ENCODE measurements around the gene DHX30.
A peak's percentile ranks its signal among the peaks of the same experiment; 100 is the strongest.
"Not testable (repeated sequence)": the region's sequence is repeated elsewhere in the genome, so short reads cannot be mapped to it uniquely, and the experiment has no call there.

DHX30 gene, protein sequence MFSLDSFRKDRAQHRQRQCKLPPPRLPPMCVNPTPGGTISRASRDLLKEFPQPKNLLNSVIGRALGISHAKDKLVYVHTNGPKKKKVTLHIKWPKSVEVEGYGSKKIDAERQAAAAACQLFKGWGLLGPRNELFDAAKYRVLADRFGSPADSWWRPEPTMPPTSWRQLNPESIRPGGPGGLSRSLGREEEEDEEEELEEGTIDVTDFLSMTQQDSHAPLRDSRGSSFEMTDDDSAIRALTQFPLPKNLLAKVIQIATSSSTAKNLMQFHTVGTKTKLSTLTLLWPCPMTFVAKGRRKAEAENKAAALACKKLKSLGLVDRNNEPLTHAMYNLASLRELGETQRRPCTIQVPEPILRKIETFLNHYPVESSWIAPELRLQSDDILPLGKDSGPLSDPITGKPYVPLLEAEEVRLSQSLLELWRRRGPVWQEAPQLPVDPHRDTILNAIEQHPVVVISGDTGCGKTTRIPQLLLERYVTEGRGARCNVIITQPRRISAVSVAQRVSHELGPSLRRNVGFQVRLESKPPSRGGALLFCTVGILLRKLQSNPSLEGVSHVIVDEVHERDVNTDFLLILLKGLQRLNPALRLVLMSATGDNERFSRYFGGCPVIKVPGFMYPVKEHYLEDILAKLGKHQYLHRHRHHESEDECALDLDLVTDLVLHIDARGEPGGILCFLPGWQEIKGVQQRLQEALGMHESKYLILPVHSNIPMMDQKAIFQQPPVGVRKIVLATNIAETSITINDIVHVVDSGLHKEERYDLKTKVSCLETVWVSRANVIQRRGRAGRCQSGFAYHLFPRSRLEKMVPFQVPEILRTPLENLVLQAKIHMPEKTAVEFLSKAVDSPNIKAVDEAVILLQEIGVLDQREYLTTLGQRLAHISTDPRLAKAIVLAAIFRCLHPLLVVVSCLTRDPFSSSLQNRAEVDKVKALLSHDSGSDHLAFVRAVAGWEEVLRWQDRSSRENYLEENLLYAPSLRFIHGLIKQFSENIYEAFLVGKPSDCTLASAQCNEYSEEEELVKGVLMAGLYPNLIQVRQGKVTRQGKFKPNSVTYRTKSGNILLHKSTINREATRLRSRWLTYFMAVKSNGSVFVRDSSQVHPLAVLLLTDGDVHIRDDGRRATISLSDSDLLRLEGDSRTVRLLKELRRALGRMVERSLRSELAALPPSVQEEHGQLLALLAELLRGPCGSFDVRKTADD

DNA sequence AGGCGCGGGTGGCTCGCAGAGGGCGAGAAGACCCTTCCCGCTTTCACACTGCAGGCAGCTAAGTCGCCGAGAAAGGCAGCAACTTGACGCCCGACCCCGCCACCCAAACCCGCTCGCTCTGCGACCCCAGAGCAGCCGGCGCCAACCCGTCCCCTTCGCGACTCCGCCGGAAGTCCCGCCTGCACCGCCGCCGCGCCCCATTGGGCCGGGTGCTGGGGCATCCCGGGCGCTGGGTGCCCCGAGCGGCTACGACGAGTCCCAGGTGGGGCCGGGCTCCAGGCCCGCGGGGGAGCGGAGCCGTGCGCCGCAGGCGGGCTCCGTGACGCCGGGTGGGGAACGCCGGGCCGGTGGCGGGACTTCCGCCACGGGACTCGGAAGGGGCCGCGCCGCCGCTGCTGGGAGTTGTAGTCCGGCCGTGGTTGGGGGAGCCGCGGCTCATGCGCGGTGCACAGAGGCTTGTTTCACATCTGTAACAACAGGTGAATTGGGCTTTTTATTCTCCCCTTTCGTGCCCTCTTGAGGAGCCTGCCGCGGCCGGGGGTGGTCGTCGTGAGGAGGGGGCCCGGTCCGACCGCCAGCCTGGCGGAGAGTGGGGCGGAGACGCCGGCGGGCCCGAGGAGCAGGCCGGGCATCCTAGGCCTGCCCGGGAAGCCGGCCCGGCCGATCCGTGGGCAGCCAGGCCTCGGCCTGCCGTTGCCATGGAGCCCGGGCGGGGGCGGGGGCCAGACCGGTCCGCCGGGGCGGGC is at the start of gene DHX30:
Gene DHX30 (plus strand): TSS at position 405 of the 746 bp plus-strand sequence. CDS start 7,546 bp downstream, outside the sequence.
- peak; percentile 83 for DNase-seq

DNA sequence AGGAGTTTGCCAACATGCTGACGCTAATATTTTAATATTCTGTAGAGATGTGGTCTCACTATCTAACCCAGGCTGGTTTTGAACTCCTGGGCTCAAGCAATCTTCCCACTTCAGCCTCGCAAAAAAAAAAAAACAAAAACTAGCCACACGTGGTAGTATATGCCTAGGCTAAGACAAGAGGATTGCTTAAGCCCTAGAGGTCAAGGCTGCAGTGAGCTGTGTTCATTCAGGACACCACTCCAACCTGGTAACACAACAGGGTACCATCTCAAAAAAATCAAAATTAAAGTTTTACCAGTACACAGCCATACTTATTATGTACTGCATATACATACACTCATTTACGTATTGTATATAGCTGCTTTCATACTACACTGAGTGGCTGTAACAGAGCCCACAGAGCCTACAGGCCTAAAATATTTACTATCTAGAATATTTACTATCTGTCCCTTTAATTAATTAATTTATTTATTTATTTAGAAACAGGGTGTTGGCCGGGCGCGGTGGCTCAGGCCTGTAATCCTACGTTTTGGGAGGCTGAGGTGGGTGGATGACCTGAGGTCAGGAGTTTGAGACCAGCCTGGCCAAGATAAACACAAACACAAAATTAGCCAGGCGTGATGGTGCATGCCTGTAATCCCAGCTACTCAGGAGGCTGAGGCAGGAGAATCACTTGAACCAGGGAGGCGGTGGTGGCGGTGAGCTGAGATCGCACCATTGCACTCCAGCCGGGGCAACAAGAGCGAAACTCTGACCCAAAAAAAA is 44.5 kb upstream of the DHX30 start:
- no peak for DNase-seq

DNA sequence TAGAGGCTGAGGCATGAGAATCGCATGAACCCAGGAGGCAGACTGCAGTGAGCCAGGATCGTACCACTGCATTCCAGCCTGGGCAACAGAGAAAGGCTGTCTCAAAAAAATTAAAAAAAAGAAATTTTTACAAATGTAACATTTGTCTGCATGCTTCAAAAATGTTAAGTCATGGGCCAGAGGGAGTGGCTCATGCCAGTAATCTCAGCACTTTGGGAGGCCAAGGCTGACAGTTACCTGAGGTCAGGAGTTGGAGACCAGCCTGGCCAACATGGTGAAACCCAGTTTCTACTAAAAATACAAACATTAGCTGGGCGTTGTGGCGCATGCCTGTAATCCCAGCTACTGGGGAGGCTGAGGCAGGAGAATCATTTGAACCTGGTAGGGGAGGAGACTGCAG is 42.7 kb upstream of the DHX30 start:
- not testable (repeated sequence) for DNase-seq

DNA sequence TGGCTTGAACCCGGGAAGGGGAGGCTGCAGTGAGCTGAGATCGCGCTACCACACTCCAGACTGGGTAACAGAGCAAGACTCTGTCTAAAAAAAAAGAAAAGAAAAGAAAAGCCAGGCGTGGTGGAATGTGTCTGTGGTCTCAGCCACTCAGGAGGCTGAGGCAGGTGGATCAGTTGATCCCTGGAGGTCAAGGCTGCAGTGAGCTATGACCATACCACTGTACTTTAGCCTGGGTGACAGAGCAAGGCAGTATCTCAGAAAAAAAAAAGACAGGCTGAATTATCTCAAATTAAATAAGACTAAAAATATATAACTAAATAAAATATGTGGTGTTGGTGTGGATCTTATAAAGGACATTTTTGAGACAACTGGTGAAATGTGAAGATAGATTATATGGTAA is 41.9 kb upstream of the DHX30 start:
- no peak for DNase-seq

DNA sequence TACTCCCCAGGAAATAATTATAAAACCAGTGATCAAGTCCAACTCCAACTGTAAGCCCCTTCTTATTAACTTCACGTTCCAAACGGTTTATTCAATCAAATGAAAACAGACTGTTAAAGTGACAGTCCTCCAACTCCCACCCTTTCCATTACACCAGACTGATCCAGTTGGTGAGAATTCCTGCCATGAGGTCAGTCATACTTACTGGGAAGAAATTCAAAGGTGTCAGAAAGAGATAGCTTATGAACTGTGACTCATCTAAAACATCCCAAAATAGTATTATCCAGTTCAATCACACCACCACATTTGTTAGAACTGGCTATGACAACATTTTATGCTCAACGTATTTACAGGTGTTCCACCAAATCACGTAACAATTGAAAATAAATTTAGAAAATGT is 40.7 kb upstream of the DHX30 start:
- DNase-seq, result no peak

DNA sequence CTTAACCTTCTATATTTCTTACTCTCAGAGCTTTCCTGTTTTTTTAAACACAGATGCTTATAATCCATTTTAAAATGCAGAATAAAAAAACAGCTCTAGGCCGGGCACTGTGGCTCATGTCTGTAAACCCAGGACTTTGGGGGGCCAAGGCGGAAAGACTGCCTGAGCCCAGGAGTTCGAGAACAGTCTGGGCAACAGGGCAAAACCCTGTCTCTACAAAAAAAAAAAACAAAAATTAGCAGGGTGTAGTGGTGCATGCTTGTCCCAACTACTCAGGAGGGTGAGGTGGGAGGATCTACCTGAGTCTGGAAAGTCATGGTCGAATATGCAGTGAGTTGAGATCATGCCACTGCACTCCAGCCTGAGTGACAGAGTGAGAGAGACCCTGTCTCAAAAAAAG is 36.8 kb upstream of the DHX30 start:
- no peak for DNase-seq

DNA sequence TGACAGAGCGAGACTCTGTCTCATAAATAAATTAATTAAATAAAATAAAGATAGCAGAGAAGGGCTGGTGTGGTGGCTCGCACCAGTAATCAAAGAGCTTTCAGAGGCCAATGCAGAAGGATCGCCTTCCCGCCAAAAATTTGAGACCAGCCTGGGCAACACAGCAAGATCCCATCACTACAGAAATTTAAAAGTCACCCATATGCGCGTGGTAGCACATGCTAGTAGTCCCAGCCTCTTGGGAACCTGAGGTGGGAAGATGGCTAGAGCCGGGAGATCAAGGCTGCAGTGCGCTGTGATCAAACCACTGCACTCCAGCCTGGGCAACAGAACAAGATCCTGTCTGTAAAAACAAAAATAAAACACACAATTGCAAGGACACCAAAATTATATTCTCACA is 30.9 kb upstream of the DHX30 start:
- DNase-seq, result no peak

DNA sequence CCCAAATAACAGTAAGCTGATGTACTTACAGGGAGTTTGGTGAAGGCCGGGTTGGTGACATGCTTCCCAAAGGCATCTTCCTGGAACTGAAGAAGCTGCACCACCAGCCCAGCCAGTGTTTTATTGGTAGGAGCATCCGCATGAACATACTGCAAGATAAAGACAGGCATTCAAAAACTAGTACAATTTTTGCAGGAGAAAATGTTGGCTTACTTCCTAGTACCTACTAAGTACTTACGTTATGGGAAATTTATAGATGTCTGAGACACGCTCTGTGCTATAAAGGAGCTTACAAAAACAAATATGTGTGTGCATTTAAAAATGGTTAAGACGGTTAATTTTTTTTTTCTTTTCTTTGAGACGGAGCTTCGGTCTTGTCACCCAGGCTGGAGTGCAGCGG is 30.1 kb upstream of the DHX30 start:
- no peak for DNase-seq

DNA sequence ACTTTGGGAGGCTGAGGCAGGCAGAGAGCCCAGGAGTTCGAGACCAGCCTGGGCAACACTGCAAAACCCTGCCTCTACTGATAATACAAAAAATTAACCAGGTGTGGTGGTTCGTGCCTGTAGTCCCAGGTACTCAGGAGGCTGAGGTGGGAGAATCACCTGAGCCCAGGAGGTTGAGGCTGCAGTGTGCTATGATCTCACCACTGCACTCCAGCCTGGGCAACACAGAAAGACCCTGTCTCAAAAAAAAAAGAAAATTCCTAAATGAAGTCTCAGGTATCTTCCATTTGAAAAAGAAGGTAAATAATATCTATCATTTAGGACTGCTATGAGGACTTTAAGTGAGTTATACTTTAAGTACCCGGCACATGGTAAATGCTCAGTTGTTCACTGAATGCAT is 24.2 kb upstream of the DHX30 start:
- DNase-seq, result no peak

DNA sequence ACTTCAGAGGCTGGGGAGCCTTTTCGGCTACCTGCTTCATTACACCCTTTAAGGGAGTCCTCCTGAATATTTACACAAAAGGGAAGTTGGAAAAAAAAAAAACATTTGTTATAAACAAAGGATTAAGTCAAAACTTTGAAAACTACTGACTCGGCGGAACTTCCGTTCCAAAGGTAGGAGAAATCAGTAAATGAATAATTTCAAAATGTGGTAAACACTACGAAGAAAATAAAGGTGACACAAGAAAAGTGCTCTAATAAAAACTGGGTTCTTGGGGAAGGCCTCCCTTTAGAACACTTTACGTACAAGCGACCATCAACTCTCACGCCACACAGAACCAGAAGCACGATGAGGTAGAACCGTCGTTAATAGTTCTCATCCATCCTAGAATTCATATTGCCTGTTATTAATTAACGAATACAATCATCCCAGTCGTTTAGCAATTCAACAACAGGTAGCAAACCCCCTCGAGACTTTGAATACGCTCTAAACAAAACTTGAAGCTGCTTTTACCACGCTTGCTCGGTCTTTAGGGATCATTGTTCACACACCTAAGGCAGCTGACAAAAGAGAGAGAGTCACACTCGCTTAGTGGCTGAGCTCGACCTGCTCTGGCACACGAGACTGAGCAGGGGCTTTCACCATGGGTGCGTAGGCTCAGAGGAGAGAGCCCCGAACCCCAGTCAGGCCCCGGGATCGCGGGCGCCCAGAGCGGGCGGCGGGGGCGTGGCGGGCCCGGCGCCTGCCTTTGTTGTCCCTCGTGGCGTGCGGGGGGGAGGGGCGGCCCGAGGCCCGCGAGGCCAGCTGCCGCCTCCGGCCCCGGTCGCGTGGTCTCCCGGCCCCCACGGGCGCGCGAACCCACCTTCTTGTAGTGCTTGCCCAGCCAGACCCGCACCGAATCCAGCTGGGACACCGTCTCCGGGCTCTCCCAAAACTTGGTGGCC is 21.9 kb upstream of the DHX30 start:
- DNase-seq, result peak; percentile 56

DNA sequence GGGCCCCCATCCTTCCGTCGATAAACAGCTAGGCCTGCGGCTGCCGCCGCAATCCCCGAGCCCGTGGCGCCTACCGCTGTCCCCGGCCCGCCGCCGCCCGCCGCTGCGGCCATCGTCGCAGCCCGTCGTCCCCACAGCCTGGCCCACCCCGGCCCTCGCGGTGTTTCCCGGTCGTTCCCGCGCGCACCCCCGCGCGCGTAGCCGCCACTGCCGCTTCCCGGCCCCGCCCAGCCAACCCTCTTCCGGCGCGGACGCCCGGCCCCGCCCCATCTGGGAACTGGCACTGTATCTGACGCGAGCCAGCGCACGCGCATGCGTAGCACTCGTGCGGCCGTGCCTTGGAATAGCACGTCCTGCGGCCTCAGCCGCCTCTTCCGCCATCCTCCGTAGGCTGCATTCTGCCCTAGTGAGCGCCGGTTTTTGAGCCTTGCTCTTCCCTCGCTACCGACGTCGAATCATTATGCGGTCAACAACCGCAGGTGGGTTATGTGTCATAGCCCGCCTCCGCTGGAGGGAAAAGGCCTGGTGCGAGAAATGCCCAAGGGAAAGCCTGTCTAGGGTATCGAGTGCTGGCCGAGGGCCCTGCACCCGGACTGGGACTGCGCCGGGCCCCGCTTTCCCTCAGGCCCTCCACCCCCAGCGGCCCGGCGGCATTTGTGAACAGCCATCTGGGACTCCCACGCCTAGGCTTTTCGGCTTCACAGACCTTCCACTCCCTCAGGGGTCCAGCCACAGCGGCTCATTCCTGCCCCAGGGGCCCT is 21.1 kb upstream of the DHX30 start, which contains the start of gene SMARCC1:
Gene SMARCC1 (minus strand): TSS at position 209 of the 761 bp plus-strand sequence. CDS start 96 bp downstream, at position 113.
- peak; percentile 96 for DNase-seq

DNA sequence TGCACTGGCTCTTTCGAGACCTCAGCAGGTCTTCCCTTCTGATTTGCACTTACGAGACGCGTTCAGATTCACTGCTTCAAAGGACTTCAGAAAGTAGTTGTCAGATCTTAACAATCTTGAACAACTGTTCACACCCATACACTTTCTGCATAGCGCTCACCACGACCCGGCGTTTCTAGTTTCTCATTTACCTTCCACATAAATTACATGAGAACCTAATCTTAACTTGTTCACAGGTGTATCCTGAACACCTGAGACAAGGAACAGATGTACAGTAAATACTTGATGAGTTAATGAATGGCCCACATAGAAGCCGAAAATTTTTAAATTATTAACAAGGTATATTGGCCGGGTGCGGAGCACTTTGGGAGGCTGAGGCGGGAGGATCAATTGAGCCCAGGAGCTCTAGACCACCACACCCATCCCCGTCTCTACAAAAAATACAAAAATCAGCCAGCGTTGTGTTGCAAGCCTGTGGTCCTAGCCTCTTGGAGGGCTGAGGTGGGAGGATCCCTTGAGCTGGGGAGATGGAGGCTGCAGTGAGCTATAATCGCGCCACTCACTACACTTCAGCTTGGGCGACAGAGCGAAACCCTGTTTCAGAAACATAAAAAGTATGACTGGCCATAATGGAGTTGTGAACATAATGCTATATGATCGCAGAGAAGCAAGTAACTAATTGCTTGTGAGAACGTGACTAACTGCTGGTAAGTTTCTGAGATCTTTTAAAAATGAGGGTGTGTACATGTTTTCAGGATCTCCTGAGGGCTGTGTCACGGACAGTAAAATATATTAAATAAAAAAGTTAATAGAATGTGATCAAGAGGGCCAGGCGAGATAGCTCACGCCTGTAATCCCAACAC is 20.3 kb upstream of the DHX30 start:
- DNase-seq, result no peak

DNA sequence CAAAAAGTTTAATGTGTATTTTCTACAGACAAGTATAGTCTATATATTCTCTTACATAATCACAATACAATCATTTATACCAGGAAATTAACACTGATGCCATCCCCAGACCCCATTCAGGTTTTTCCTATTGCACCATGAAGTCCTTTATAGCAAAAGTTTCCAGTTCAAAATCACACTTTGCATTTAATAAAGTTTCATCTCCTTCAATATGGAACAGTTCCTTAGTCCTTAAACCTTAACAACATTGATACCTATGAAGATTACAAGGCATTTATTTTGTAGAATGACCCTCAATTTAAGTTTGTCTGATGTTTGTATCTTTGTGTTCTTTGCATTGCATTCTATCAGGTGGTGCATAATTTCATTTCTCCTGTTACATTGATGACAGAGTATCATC is 19.3 kb upstream of the DHX30 start:
- no peak for DNase-seq

DNA sequence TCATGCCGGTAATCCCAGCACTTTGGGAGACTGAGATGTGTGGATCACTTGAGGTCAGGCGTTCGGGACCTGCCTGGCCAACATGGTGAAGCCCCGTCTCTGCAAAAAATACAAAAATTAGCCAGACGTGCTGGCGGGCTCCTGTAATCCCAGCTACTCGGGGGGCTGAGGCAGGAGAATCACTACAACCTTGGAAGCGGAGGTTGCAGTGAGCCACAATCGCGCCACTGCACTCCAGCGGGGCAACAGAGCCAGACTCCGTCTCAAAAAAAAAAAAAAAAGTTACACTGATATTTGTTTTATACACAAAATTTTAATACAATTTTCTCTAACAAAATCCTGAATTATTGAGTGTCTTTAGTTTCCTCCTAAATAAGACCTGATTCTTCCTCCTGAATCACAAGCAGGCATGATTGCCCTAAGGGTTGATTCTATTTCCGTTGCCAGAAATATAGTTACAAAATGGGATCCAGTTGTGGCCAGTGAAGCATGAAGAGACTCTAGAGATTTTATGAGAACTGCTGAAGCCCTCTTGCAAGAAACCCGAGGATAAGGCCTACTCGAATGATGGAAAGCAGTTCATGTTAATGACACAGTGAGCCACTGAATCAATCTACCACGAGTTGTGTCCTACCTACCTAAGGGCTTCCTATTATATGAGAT is 11.6 kb upstream of the DHX30 start:
- no peak for DNase-seq

DNA sequence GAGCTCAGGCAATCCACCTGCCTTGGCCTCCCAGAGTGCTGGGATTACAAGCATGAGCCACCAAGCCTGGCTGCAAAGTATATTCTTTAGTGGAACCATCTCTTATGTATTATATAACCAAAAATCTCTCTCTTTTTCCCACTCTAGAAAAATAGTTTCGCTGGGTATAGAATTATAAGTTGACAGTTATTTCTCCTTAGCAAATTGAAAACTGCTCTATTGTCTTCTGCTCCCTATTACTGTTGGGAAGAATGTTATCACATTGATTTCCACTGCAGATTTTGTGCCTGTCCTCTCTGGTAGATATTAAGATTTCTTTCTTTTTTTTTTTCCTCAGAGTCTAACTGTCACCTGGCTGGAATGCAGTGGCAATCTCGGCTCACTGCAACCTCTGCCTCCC is 10.2 kb upstream of the DHX30 start:
- no peak for DNase-seq

DNA sequence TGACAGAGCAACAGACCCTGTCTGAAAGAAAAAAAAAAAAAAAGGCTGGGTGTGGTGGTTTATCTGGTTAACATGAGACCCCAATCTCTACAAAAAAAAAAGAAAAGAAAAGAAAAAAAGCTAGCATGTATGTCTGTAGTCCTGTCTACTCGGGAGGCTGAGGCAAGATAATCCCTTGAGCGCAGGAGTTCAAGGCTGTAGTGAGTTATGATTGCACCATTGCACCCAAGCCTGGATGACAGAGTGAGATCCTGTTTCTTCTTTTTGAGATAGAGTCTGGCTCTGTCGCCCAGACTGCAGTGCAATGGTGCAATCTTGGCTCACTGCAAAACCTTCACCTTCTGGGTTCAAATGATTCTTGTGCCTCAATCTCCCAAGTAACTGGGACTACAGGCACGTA is 8.4 kb upstream of the DHX30 start:
- no peak for DNase-seq

DNA sequence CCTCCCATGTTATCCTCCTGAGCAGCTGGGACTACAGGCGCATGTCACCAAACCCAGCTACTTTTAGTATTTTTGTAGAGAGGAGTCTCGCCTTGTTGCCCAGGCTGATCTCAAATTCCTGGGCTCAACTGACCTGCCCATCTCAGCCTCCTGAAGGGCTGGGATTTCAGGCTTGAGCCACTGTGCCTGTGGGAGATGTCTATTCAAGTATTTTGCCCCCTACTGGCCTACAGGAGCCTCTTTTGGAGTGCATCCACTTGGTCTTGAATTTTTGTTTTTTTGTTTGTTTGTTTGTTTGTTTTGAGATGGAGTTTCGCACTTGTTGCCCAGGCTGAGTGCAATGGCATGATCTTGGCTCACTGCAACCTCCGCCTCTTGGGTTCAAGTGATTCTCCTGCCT is 3.2 kb upstream of the DHX30 start:
- no peak for DNase-seq

DNA sequence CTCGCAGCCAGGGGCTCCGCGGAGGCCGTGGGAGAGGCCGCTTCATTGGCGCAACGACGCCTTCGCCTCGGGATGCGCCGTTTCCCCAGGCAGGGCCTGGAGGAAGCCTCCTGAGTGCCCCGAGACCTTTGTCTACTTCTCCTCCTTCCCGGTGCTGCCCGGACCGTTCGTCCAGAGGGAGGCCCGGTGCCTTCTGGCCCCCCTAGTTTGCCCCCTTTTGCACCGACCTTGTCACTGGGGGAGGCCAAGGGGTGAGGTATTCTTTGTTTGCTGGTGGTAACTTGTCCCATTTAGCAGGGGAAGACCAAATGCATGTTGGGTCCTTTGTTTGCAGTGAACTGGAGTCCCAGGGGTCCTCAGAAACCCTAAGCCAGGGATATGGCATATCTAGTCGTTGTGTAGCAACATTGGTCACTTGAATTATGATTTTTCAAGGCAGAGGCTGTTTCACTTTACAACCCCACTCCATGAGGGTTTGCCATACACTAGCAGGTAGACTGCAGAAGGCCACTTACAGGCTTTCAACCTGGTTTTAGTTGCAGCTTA is 615 bp downstream of the DHX30 start:
- DNase-seq, result no peak
